GM21447 (cell line): Measurements from ENCODE around the gene NUDT15.
"Not testable (repeated sequence)": the region's sequence is repeated elsewhere in the genome, so short reads cannot be mapped to it uniquely, and the experiment has no call there.

Source experiments
- ATAC-seq: cut with Tn5 transposase; IDR thresholded peaks from one replicate; pipeline ENCODE4 v1.9.1; 2021; ENCODE audit not compliant: unreplicated experiment

Gene NUDT15

DNA sequence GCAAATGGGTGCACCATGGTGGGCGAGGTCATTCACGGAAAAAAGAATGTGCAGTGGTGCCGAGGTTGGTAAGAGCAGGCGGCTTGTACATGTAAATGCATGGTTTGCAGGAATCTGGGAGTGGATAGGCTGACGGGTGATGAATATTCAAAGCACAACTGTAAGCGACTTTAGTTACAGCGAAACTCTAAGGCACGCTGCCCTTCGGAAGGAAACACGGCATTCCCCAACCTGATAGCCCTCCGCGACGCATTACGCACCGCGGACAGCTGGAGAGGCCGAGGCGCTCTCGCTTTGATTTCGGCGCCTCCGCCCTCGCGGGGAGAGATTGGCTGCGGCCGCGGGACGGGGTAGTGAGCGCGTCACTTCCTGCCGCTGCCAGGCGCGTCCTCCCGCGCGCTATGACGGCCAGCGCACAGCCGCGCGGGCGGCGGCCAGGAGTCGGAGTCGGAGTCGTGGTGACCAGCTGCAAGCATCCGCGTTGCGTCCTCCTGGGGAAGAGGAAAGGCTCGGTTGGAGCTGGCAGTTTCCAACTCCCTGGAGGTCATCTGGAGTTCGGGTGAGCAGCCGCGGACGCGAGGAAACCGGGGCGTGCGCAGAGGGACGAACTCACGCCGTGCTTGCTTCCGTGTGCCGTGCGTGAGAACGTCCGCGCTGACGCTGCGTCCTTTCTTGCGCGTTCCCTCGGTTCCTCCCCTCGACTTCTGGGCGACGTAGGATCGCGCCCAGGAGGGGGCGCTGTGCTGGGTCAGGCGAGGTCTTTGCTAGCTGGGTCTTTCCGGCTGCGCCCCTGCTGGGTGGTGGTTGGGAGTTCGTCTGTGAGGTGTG is at the start of gene NUDT15:
TSS of gene NUDT15 (plus strand) at position 381 of the 828 bp plus-strand sequence. CDS start at position 402, 21 bp downstream.
- peak; percentile 88 for ATAC-seq

DNA sequence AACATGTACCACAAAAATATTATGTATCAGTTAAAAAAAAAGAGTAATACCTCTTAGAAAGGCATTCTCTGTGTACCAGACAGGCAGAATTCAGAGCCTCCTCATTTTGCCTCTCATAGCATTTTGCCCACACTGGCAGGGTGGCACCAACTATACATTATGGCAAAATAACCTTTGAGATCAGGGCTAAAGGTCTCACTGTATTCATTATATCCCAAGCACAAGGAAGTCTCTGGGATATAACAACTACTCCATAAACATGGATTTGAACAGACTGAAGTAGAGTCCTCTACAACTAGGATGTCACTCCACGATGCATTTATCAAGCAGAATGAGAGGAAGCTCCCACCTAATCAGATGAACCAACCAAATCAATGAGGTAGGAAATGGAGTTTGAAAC is 47.1 kb upstream of the NUDT15 start:
- no peak for ATAC-seq

DNA sequence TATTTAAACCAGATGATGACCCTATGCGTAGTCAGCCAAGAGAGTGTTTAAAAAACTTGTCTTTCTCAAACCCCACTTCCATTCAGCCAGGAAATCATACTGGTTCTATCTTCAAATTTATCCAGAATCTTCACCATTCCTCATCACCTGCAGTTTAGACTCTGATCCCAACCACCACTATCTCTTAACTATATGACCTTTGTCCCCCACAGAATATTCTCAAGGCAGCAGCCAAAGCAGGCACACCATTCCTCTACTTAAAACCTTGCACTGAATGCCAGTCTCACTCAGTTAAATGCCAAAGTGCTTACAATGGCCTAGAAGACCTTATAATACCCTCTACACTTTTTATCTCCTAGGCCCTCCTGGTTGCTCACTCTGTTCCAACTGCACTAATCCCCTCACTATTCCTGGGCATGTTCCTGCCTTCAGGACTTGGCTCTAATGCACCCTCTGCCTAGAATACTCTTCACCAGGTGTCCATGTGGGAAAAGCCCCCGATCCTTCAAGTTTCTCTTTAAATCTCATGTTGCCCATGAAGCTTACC is 46.5 kb upstream of the NUDT15 start:
- ATAC-seq, result no peak

DNA sequence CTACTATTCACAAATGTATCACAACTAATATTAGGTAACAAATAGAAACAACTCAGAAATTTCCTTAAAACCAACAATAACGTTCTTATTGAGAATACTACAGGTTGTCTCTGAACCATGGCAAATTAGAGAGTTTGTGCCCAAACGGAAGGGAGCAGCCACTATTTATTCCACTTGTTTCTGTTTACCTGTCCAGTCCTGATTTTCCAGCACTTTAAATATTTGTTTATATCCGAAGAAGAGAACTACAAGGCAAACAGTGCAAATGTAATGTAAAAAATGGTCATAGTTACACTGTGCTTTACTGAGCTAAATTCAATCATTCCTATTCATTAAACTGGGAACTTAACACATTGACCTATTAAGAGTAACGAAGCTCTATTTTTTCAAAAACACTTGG is 45.7 kb upstream of the NUDT15 start:
- no peak for ATAC-seq

DNA sequence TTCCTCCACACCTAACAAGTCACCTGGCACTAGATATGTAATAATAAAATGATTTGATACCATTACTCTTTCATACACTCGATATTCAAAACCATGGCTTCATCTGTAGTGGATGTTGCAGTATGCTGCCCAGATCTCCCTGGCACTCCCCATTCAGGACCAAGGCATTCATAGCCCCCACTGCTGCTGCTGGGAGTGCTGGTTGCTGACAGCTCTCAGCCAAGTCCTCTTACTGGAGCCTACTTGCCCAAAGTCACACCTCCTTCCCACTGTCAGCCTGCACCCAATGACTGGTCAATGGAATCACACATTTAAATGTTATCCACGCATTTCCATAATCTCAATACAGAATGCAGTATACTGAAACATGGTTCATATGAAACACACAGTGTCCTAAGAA is 40.1 kb upstream of the NUDT15 start:
- ATAC-seq, result no peak

DNA sequence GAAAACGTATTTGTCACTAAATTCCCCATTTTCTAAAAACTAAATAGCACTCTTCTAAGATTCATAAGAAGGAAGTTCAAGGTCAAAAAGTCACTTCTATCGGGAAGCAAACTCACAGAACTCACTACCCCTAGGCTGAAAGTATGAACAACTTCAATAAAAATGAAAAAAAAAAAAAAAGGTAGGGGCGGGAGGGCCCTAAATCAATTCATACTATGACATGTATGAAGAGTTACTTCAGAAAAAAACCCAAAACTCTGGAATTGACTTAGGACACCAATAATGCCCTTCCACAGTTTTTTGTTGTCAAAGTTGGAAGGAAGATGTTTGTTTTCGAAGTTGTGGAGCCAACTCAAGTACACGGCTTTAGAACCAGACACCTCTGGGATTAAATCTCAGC is 37.6 kb upstream of the NUDT15 start:
- no peak for ATAC-seq

DNA sequence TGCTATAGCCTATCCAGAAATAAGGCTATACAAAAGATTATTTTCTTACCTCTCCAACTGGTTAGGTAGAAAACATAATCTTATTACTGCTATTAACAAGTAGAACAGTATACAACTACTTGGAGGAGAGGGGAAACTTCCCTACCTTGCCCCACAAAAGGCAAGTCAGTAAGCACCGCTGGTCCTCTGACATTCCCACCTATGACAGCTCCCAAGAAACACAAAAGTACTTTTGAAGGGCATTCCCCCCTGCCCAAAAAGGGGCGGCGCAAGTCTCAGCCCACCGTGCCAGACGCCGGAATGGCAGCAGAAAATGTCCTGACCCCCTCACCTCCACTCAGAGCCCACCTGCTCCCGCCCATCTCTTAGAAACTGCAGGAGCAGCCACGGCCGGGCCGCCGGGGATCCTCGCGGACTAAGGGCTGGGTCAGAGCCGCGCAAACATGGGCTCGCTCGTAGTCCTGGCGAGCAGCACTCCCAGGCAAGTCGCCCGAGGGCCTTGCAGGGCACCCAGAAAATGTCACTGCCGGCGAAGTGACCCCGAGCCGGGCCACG is 36.9 kb upstream of the NUDT15 start:
- ATAC-seq, result peak; percentile 41

DNA sequence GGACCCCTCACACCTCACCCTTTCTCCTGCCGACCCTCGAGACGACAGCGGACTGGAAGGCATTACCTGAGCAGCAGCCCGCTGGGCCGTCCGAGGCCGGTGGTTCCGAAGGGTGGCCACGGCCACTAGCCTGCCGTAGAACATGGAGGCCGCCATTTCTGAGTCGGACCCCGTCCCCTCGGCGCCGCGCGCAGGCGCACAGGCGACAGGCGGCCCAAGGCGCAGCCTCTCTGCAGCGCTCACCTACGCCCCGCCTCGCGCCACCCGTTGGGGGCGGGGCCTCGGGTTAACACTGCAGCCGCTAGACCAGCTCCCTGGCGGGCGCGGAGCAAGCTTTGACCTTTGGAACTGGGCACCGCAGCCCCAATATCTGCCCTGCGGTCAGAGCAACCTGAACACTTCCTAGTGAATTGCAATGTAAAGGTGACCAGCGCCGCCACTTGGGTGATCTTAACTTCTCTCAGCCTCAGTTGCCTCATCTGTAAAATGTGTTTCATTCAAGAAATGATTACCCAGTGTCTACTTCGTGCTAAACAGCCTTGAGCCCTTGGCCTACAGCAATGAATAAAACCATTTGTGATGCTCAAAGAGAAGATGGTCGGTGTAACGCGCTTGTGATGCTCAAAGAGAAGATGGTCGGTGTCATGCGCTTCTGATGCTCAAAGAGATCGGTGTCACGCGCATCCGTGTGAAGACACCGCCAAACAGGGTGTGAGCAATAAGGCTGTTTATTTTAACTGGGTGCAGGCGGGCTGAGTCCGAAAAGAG is 36.2 kb upstream of the NUDT15 start, which contains the start of gene SUCLA2:
TSS of gene SUCLA2 (minus strand) at position 160 of the 768 bp plus-strand sequence. CDS start at position 156, 4 bp downstream.
- ATAC-seq, result peak; percentile 95

DNA sequence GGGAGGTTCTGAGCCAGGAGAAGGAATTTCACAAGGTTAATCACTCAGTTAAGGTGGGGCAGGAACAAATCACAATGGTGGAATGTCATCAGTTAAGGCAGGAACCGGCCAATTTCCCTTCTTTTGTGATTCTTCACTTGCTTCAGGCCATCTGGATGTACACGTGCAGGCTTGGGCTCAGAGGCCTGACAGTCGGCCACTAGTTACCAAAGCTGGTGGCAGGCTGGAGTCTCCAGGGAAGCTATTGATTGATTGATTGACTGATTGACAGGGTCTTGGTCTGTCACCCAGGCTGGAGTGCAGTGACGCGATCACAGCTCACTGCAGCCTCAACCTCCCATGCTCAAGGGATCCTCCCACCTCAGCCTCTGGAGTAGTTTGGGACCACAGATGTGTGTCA is 35.5 kb upstream of the NUDT15 start:
- ATAC-seq, result not testable (repeated sequence)

DNA sequence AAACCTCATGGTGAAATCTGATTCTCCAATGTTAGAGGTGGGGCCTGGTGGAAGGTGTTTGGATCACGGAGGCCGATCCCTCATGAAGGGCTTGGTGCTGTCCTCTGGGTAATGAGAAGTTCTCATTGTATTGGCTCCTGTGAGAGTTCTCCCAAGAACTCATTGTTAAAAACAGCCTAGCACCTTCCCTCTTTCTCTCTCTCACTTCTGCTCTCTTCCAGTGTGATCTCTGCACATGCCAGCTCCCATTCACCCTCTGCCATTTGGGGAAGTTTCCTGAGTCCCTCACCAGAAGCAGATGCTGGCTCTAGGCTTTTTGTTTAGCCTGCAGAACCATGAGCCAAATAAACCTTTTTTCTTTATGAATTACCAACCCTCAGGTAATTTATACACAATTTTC is 33.3 kb upstream of the NUDT15 start:
- no peak for ATAC-seq

DNA sequence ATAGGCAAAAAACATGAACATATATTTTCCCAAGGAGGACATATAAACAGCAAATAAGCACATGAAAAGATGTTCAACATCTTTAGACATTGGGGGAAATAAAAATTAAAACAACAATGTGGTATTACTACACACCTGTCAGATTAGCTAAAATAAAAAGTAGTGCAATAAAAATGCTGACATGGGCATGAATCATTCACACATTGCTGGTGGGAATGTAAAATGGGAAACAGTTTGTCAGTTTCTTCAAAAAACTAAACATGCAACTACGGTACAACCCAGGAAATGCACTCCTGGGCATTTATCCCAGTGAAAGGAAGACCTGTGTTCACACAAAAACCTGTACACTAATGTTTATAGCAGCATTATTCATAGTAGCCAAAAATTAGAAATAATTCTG is 31.1 kb upstream of the NUDT15 start:
- no peak for ATAC-seq

DNA sequence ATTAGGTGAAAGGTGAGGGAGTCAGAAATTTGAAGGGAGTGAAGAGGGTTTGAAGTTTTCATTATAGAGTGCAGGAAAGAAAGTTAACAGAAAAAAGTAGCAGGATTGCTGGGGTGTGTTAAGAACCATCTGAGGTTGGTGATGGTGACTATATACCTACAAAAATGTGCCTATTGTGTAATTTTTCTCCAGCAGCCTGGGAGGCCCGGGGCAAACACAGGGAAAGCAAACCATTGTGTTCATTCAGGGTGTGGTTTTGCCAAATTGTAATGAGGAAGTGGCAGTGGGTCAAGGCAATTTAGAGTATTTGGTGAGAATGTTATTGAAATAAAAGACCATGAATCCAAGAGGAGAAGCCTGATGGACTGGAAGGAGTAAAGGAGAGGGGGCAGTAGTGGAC is 28.2 kb upstream of the NUDT15 start:
- ATAC-seq, result no peak

DNA sequence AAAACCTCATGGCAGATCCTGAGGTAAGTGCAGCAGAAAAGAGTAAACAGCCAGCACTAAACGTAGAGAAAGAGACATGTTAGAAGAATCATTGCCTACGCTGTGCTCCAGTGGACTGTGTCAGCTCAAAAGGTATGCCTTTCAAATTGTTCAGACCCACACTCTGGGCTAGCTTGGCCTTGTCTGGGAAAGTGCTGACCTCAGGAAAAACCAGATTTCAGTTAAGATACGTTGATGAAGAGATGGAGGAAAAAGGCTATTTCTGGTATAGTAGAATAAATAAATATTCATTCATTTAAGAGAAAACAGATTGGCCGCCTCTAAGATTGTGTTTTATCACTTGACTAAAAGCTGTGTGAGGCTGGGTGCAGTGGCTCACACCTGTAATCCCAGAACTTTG is 26.8 kb upstream of the NUDT15 start:
- no peak for ATAC-seq

DNA sequence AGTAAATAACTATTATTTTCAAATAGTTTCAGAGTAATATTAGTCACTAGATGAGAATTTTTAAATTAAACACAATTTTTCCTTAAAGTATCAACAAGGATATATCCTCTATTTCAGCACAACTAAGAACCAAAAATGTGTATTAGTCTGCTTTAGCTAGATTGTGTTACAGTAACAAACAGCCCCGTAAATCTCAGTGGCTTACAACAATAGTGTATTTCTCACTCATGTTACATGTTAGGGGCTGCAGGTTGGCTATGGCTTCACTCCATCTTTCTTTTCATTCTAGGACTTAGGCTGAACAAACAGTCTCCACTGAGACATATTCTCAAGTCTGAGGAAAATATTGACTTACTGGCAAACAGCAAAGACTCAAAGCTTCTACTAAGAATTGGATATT is 24.9 kb upstream of the NUDT15 start:
- ATAC-seq, result no peak

DNA sequence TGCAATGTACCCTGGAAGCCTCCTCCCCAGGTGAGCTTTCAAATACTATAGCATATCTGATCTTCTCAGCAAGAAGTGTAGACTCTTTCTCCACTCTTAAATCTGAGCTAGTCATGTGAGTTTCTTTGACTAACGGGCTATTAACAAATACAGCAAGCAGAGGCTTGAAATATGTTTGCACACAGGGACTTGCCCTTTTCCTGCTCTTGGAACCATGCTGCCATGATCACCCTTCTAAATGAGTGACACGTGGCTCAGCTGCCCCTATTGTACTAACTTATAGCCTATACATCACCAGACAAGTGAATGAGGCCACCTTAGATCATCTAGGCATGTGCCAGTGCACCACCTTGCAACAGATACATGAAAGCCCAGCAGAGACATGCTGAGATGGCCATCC is 23.2 kb upstream of the NUDT15 start:
- ATAC-seq, result no peak

DNA sequence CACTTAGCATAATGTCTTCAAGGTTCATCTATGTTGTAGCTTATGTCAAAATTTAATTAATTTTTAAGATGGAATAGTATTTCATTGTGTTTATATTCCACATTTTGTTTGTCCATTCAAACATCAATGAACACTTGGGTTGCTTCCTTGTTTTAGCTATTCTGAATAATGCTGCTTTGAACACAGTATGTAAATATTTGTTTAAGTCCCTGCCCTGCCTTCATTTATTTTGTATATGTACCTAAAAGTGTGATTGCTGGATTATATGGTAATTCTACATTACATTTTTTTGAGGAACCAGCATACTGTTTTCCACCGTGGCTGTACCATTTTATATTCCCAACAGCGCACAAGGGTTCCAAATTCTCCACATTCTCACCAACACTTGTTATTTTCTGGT is 18.9 kb upstream of the NUDT15 start:
- no peak for ATAC-seq

DNA sequence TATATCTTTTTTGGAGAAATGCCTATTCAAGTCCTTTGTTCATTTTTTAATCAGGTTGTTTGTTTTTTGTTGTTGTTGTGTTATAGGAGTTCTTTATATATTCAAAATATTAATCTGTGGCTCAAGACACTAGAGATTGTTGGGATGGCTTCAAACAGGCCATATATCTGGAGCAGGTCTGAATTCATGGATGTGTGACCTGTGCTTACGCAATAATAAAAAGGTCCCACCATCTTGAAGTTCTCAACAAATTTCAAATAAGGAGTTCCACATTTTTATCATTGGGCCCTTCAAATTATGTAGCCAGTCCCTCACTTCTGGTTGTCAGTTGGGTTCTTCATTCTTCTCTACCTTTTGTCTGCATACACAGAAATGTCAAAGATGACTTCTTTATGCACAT is 17.7 kb upstream of the NUDT15 start:
- no peak for ATAC-seq

DNA sequence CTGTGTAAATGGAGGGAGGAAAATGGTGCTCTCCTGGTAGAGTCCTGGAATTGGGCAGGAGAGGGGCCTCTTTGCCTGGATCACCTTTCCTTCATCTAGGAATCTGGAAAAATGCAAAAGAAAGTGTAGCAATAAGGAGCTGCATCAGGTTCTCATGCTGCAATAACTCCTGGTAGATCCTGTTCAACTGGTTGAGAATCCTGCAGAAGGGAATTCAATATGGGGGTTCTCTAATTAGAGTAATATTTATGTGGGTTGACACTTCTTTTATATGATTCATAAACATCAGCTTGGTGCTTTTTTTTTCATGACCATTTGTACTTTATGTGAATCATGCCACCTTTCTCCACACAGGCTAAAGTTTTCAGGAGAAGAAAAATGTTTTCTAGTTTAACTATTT is 9.5 kb upstream of the NUDT15 start:
- ATAC-seq, result no peak

DNA sequence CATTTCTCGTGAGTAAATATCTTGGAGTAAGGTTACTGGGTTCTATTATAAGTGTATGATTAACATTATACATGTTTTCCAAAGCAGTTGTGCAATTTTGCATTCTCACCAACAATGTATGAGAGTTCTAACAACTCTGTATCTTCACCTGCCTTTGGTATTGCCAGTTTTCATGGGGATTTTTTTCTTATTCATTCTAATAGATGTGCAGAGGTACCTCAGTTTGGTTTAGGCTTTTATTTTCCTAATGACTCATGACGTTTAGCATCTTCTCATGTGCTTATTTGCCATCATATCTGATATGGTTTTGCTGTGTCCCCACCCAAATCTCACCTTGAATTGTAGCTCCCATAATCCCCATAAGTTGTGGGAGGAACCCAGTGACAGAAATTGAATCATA is 7.7 kb upstream of the NUDT15 start:
- no peak for ATAC-seq

DNA sequence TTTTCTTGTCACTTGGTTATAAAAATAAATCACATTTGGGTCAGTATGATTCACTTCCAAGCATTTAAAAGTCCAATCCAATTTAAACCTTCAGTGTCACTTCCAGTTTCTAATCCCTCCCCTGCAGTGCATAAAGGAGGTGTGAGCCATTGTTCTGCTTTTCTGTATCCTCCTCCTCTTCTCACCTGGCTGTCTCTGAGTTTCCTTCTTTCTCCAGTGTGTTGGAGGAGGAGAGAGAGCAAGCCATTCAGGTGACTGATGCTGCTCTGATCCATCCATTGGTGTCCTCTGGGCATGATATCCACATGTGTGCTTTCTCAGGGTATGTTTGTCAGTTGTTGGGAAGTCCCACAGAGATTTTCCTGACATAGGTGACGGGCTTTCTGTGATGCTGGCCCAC is 1.2 kb downstream of the NUDT15 start:
- ATAC-seq, result no peak

DNA sequence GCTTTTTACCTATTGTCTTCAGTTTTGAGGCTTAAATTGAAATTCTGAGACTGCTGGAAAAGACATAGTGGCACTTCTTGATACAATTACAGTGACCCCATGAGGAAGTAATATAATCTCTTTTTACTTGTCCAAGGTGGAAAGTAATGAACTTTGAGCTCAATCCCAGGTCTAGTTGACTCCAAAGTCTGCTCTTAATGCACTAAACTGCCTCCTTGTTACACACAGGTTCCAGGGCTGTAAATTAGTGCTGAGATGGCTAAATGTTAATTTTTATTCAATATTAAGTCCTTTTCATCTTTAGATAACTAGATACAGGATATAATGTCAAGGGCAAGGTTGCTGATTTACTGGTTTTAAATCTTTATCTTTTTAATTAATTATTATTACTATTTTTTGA is 2.5 kb downstream of the NUDT15 start:
- no peak for ATAC-seq

DNA sequence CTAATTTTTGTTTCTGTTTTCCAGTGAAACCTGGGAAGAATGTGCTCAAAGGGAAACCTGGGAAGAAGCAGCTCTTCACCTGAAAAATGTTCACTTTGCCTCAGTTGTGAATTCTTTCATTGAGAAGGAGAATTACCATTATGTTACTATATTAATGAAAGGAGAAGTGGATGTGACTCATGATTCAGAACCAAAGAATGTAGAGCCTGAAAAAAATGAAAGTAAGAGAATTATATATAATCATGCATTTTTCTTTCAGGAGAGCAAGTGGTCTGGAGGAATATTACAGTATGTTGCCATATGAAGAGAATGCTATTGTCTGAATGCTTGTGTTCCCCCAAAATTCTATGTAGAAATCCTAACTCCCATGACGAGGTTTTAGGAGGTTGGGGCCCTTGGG is 3.4 kb downstream of the NUDT15 start:
- ATAC-seq, result no peak
